Suprapubic skin (tissue), 4 donors: ENCODE data around the gene SMARCD1.

Source experiments
- CTCF ChIP-seq, 2 donors: fragments of 200-600 bp in 1 of 2; fragments of 450-650 bp in 1 of 2; sonication (generic) in 1 of 2; IDR thresholded peaks; one replicate each; pipeline ENCODE4 v1.5.1; 2016 to 2019; ENCODE audit warnings: antibody characterized with exemption in 2 of 2, mild to moderate bottlenecking in 1 of 2, moderate library complexity in 1 of 2
- EP300 ChIP-seq: sonication (generic); formaldehyde crosslinking; IDR thresholded peaks from one replicate; pipeline ENCODE4 v1.6.1; 2017; ENCODE audit warnings: antibody characterized with exemption
- POLR2AphosphoS5 ChIP-seq, 3 donors: sonication (generic); formaldehyde crosslinking; IDR thresholded peaks; one replicate each; pipeline ENCODE4 v1.6.1; 2017; ENCODE audit warnings: antibody characterized with exemption in 3 of 3

GRCh38 chr12:50082644-50083043 lies 2.5 kb upstream of the SMARCD1 start:
- no peak for TF ChIP-seq CTCF (IDR thresholded peaks at IDR 0.05)
- TF ChIP-seq POLR2AphosphoS5 (IDR thresholded peaks at IDR 0.05) = no peak
- TF ChIP-seq EP300 = no peak
